Transverse colon (tissue), 4 donors: ENCODE data around the gene ZCWPW1.

ENCODE experiments used
- EP300 ChIP-seq: sonication (generic); formaldehyde crosslinking; IDR thresholded peaks from one replicate; pipeline ENCODE4 v1.6.1; 2017; ENCODE audit warnings: antibody characterized with exemption, low read depth
- POLR2A ChIP-seq: fragments of 450-650 bp; IDR thresholded peaks from one replicate; pipeline ENCODE4 v1.6.1; 2016; ENCODE audit warnings: antibody characterized with exemption, mild to moderate bottlenecking, moderate library complexity
- POLR2AphosphoS5 ChIP-seq, 3 donors: sonication (generic); formaldehyde crosslinking; IDR thresholded peaks; one replicate each; pipeline ENCODE4 v1.6.1; 2016; ENCODE audit warnings: antibody characterized with exemption in 3 of 3
- TF ChIP-seq, protein P1 (sequence below), 5 experiments: fragments of 200-600 bp in 3 of 5; fragments of 450-650 bp in 2 of 5; sonication (generic) in 3 of 5; IDR thresholded peaks; 1 replicate in 2 of 5; 2 replicates in 3 of 5; pipeline ENCODE4 v1.5.1; 2016 to 2017; ENCODE audit warnings: antibody characterized with exemption in 5 of 5, inconsistent platforms in 3 of 5, mild to moderate bottlenecking in 2 of 5, moderate library complexity in 1 of 5

DNA sequence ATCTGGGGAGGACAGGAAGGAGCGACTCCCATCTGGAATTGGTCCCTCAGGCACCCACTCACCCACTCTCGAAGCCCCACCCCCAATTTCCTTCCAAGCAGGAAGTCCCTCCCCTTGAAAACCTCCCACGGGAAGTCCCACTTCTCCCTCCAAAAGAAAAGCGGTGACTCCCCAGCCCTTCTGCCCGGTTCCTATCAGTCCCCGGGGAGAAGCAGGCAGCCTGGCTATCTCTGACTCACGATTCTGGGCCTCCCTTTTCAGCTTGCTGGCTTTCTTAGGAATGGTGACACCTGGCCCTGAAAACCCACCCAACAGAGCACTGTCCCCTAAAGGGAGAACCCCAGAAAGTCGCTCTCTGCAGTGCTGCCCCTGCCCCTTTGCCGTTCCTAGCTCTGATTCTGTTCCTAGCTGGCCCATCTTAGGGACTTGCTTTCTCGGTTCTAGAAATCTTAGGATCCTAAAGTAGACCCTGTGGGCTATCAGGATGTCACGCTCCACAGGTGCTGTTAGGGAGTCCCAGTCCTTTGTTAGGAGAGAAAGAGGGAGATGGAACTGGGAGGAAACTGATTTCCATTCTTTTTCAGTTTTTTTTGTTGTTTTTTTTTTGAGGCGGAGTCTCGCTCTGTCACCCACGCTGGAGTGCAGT, 44.5 kb upstream of the ZCWPW1 start:
- TF ChIP-seq POLR2A = no peak
- TF ChIP-seq, protein P1, sequence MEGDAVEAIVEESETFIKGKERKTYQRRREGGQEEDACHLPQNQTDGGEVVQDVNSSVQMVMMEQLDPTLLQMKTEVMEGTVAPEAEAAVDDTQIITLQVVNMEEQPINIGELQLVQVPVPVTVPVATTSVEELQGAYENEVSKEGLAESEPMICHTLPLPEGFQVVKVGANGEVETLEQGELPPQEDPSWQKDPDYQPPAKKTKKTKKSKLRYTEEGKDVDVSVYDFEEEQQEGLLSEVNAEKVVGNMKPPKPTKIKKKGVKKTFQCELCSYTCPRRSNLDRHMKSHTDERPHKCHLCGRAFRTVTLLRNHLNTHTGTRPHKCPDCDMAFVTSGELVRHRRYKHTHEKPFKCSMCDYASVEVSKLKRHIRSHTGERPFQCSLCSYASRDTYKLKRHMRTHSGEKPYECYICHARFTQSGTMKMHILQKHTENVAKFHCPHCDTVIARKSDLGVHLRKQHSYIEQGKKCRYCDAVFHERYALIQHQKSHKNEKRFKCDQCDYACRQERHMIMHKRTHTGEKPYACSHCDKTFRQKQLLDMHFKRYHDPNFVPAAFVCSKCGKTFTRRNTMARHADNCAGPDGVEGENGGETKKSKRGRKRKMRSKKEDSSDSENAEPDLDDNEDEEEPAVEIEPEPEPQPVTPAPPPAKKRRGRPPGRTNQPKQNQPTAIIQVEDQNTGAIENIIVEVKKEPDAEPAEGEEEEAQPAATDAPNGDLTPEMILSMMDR (IDR thresholded peaks at IDR 0.05) = no peak
- no peak for TF ChIP-seq POLR2AphosphoS5 (IDR thresholded peaks at IDR 0.05)
- no peak for TF ChIP-seq EP300
